NB4 (cell line): ENCODE data around the gene CLHC1.
"Not testable (repeated sequence)": the region's sequence is repeated elsewhere in the genome, so short reads cannot be mapped to it uniquely, and the experiment has no call there.

ENCODE experiments used
- DNase-seq: peaks from one replicate; pipeline ENCODE4 v3.0.0; 2010; ENCODE audit warnings: low read depth
- H3K4me3 ChIP-seq: one replicate; pipeline ENCODE4 v1.5.1; 2011; ENCODE audit warnings: mild to moderate bottlenecking, low read depth, low read length, moderate library complexity
- CTCF ChIP-seq: IDR thresholded peaks from one replicate; pipeline ENCODE4 v1.5.1; 2012; ENCODE audit warnings: low read depth, low read length
- MAX ChIP-seq: IDR thresholded peaks from 2 replicates; pipeline ENCODE4 v1.6.1; 2011; ENCODE audit warnings: low read depth, low read length
- MYC ChIP-seq: IDR thresholded peaks from 2 replicates; pipeline ENCODE4 v1.6.1; 2011; ENCODE audit warnings: low read depth, low read length
- POLR2A ChIP-seq: IDR thresholded peaks from 2 replicates; pipeline ENCODE4 v1.6.1; 2011; ENCODE audit warnings: mild to moderate bottlenecking; ENCODE audit not compliant: insufficient read length; ENCODE audit errors: extremely low read depth

Gene CLHC1

GRCh38 chr2:55147531-55147930 is 84.6 kb downstream of the CLHC1 start:
- DNase-seq, result no peak
- TF ChIP-seq CTCF (no peak), MYC (no peak), POLR2A (no peak), MAX (no peak)
- no peak overlapping the region for H3K4me3 ChIP-seq

GRCh38 chr2:55147041-55147440 is 85.1 kb downstream of the CLHC1 start:
- DNase-seq, result no peak

DNA sequence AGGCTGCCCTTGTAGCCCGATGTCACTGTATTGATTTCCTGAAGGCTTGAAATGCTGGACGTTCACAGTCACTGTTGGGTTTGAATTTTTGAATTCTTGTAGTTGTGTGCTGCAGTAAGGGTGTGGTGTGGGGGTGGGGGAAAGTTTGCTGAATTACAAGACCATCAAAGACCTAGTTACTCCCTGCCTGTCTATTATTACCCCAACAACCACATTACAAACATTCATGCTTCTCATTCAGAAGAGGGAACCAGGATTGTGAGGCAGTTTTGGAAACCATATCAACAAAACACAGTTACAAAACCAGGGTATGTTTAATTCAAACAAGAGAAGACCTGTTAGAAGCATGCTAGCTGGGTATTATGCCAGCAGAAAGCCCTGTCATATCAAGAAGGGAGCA is 85.8 kb downstream of the CLHC1 start:
- DNase-seq, result no peak
- TF ChIP-seq CTCF (no peak), MAX (no peak), POLR2A (no peak), MYC (no peak)
- H3K4me3 ChIP-seq, result no peak overlapping the region

More at GRCh38 chr2:55147041-55147440, 85.1 kb downstream of the CLHC1 start:
- no peak overlapping the region for H3K4me3 ChIP-seq
- TF ChIP-seq MAX (no peak), MYC (no peak), CTCF (no peak), POLR2A (no peak)

DNA sequence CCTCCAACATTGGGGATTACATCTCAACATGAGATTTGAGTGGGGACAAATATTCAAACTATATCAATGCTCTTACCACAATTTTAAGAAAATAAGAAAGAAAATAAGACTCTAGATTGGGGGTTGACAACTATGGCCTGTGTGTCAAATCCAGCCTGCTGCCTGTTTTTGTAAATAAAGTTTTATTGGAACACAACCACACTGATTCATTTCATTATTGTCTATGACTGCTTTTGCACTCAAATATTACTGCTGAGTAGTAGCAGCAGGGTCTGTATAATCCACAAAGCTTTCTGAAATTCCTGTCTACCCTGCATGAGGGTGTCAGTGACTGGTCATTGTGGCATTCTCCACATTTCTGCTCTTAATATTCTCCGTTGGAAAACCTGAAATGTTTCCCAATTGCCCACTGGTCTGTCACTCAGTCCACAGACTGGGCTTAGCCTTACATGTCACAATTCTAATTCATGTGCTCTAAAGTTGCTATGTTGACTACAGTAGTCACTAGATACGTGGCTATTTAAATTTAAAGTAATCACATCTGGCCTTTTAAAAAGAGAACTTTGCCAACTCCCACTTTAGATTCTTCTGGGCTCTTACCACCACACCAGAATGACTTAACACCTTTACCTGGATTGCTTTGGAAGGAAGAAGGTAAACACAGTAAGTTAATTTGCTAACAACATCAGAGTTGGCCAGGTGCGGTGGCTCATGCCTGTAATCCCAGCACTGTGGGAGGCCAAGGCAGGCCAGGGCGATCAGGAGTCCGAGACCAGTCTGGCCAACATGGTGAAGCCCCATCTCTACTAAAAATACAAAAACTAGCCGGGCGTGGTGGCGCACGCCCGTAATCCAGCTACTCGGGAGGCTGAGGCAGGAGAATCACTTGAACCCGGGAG is 86.9 kb downstream of the CLHC1 start:
- TF ChIP-seq CTCF, result no peak
- no peak overlapping the region for H3K4me3 ChIP-seq
- DNase-seq, result no peak

- not testable (repeated sequence) for H3K4me3 ChIP-seq, DNase-seq
Observed at GRCh38 chr2:55143706-55144105, 88.4 kb downstream of the CLHC1 start.

GRCh38 chr2:55142518-55142917 is 89.6 kb downstream of the CLHC1 start:
- TF ChIP-seq CTCF, result no peak
- no peak for TF ChIP-seq POLR2A
- TF ChIP-seq MAX, result no peak
- no peak for TF ChIP-seq MYC
- no peak for DNase-seq

More at GRCh38 chr2:55142518-55142917, 89.6 kb downstream of the CLHC1 start:
- H3K4me3 ChIP-seq, result no peak overlapping the region
